HuH-7 (cell line): Measurements from ENCODE around the gene RPL18.
"Not testable (repeated sequence)": the region's sequence is repeated elsewhere in the genome, so short reads cannot be mapped to it uniquely, and the experiment has no call there.

Experiments
- DNase-seq: peaks from one replicate; pipeline ENCODE4 v3.0.0; 2011; ENCODE audit warnings: low spot score

RPL18 gene

DNA sequence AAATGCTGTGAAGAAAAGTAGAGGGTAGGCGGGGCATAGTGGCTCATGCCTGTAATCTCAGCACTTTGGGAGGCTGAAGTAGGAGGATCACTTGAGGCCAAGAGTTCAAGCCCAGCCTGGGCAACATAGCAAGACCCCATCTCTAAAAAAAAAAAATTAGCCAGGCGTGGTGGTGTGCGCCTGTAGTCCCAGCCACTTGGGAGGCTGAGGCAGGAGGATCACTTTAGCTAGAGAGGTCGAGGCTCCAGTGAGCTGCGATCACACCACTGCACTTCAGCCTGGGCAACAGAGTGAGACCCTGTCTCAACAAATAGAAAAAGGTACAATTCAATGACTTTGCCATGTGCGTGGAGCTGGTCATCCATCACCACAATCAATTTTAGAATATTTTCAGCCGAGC lies 41.1 kb downstream of the RPL18 start:
- DNase-seq, result not testable (repeated sequence)

DNA sequence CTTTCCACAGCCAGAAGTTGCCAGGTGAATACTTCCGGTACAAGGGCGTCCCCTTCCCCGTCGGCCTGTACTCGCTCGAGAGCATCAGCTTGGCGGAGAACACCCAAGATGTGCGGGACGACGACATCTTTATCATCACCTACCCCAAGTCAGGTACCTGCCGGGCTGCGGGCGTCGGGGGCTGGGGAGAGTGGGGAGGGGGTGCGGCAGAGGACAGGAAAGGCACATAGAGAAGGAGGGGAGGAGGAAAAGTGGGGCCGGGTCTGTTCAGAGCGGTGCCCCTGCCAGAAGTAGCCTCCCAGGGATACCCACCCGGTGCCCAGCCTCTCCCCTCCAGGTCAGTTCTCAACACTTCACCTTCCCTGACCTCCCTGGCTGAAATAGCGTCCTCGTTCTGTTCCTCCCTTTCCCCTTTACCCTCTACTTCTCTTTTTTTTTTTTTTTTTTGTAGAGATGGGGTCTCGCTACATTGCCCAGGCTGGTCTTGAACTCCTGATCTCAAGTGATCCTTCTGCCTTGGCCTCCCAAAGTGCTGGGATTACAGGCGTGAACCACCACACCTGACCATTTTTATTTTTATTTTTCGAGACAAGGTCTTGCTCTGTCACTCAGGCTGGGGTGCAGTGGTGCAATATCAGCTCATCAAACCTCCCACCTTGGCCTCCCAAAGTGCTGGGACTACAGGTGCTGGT lies 42.9 kb downstream of the RPL18 start:
- no peak for DNase-seq

DNA sequence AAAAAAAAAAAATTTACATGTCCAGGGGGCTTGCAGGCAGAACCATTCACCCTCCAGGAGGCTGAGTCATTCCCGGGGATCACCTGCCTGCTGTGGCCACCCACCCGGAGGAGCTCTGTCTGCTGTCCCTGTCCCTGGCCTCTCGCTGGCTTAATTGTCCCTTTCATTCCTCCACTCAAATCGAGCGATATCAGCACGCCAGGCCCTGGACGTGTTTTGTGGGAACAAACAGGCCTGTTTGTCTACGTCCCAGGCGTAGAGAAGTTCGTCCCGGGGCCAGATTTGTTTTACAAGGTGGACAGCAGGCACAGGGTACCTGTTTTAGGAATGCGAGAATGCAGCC lies 45.8 kb downstream of the RPL18 start:
- DNase-seq, result no peak

DNA sequence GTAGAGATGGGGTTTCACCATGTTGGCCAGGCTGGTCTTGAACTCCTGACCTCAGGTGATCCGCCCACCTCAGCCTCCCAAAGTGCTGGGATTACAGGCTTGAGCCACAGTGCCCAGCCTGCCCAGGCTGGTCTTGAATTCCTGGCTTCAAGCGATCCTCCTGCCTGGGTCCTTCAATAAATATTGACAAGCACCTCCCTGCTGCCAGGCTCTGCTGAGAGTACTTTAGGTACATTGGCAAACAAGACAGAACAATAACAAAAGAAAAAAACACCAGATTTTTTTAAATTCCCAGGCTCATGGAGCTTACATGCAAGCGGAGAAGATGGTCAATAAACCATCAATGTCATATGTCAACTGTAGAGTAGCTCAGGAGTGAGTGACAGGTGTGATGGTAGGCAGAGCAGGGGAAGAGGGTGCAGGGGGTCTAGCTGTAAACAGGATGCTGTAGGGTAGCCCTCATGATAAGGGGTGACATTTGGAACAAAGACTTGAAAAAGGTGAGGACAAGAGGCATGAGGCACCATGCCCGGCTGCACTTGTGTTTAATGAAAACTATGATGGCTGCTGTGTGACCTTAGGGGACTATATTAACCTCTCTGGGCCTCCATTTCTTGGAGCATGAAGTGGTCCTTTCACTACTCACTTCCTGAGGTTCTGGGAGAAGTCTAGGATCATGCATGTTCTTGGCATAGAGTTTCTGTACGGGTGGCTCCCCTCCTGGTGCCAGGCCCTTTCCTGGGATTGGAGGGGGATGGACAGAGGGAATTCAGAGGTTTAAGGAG lies 47.4 kb downstream of the RPL18 start:
- DNase-seq, result no peak

DNA sequence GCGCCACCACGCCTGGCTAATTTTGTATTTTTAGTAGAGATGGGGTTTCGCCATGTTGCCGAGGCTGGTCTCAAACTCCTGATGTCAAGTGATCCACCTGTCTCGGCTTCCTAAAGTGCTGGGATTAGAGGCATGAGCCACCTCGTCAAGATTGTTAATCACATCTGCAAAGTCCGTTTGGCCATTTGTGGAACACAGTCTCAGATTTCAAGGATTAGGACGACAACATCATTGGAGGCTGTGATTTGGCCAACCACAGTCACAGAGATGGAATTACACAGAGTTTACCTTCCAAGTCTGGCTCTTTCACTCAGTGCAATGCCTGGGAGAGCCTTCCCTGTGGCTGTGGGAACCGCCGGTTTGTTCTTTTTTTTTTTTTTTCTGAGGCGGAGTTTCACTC lies 49.2 kb downstream of the RPL18 start:
- no peak for DNase-seq

DNA sequence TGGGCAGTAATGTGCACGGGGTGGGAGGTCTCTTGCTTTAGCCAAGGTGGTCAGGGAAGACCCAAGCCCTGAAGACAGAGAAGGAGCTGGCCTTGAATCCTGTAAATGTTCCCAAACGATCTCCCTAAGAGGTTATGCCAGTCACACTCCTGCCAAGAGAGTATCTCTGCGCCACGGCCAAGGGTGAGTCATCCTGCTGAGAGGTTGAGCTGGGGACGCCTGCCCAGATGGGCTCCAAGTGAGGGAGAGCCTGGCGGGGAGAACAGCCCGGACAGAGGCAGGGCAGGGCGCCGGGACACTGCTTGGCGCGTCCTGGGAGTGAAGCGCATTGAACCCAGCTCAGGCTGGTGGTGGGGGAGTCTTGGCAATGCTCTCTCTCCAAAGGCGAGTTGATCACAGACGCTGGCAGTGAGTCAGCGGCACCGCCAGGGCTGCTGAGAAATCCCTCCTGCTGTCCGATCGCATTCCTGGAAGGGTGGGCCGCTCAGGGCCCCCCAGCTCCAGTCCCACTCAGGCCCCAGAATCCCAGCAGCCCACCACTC lies 50.6 kb downstream of the RPL18 start:
- no peak for DNase-seq
